ENCODE measurements around the gene ISLR.
"Not testable (repeated sequence)": the region's sequence is repeated elsewhere in the genome, so short reads cannot be mapped to it uniquely, and the experiment has no call there.

The ISLR gene

DNA sequence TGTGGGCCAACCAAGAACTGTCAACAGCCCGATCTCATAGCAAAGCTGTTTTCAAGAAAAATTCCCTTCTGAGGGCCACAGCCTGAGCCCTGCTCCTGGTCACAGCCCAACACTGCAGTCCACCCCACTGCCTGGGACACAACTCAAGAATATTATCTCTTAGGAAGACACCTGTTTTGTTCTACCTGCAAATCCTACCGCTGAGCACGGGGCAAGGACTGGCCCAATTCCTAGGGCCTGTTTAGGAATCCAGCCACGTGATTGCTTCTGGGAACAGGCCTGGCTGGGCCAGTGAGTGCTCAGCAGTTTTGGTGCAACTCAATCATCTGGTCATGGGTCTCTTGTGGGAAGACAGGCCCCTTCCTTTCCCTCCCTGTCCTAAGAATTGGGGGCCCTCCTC is 34.9 kb upstream of the ISLR start:
- DNase-seq: no peak

DNA sequence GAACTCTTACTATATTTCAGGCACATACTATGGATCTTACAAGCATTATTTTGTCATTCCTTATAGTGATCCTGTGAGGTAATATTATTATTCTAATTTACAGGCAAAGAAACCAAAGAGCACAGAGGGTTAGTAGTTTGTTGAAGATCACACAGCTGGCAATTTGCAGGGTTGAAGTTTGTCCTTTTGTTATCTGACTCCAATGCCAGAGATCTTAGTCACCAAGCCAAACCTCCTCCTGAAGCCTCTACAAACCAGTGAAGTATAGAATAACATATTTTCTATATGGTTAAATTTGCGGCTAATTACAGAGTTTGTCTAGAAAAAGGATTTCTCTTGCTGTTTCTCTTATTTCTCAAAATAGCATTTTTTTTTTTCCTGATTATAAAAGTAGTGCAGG is 31.9 kb upstream of the ISLR start:
- no peak for DNase-seq

DNA sequence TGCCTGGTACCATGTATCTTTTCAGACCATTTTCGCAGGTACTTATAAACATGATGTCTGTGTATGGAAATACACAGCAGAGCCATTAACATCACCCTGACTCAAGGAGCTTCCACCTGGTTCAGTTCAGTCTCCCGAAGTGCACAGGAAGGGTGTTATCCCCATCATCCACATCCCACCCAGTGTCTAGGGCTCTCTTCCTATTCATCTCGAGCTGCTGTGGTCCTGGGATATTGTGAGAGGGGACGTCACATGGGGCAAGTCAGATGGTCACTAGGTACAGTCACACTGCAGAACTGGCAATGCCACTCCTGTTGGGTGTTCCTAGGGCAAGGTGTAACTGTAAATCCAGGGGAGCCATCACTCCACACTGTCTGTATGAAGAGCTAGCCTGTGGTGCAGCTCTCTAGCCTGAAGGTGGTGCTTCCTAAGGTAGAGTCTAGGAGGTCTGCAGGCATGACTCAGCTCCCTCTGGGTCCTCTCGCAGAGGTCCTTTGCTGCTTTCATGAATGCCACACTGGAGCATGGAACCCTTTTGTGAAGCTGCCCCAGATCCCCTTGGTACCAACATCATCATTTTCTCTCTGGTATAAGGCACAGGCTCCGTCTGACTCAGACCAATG is 29.2 kb upstream of the ISLR start:
- DNase-seq: no peak

DNA sequence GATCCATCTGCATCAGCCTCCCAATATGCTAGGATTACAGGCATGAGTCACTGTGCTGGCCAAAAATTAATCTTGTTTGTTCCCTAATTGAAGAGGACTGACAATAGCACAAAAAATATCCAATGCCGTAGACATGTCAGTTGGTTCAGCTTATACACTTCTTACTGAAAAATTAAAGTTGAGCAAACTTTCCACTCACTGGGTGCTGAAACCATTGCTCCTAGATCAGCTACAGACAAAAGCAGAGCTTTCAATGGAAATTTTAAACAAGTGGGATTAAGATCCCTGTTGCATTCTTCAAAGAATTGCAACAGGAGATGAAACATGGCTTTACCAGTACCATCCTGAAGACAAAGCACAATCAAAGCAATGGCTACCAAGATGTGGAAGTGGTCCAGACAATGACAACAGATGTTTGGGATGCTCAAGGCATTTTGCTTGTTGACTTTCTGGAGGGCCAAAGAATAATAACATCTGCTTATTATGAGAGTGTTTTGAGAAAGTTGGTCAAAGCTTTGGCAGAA is 27.2 kb upstream of the ISLR start:
- no peak for DNase-seq

DNA sequence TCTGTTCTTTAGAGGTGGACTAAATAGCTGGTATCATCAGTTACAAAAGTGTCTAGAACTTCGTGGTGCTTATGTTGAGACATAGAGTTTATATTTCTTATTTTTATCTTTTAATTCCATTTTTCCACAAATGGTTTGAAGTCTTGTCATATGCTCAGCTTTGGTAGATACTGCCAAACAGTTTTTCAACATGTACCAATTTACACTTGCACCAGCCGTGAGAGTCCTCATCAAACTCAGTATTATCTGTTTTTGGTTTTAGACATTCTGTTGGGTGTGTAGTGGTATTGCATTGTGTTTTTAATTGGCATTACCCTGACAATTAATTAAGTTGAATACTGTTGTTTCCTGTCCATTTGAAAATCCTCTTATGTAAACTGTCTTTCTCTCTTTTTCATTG is 26.5 kb upstream of the ISLR start:
- no peak for DNase-seq

DNA sequence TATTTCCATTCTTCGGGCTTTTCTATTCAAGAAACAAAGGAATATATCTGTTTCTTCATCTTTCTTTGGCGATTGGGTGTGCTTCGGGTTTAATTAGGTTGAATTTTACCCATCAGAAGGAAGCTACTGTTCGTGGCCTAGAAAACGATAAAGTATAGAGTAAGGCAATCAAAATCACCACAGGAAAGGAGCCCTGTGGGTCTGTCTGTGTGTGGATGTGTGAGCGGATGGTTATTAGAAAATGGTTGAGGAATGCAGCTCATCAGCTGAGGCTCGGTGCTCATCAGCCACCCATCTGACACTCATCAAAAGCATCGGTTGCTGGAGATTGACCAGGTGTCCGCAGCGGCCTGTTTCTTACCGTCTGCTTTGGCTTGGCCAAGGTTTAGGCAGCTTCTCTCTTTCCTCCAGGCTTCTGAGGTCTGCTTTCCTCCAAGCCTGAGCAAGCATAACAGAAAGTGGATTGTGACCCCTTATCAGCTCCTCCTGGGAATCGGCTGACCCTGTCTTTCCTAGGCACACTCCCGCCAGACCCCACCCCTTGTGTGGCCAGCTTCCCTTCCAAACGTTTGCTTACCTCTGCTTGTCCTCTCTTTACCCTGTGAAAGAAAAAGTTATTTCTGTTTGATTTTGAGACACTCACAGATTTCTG is 17.6 kb upstream of the ISLR start:
- DNase-seq: no peak

DNA sequence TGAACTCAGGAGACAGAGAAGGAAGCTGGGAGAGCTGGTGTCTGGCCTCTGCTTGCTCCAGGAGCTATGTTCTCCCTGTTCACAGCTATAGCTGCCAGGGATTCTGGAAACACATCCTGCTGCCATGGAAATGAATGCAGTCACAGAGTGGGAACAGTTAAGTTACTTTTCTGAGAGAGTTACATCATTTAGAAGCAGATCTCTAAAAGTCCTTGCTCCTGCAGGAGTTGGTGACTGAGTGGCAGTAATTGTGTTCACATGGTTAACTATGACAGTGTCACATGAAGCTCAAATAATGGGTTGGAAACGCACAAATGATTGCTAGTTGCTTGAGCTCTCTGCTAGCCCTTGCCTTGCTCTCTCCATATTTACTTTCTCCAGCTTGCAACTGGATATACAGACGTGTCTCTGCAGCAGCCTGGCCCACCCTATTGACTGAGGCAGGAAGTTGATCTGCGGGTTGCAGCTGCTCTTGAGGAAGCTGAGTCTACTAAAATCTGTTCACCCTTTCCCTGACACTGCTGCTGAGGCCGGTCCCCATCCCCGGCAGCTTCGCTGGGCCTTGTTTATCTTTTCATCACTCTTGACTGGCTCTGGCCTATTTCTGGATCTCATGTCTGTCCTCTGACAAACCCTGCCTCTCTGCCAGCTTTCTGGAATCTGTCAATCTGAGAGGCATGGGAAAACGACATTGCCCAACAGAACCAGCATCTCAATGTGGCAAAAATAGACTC is 16.7 kb upstream of the ISLR start:
- DNase-seq: peak; percentile 57

DNA sequence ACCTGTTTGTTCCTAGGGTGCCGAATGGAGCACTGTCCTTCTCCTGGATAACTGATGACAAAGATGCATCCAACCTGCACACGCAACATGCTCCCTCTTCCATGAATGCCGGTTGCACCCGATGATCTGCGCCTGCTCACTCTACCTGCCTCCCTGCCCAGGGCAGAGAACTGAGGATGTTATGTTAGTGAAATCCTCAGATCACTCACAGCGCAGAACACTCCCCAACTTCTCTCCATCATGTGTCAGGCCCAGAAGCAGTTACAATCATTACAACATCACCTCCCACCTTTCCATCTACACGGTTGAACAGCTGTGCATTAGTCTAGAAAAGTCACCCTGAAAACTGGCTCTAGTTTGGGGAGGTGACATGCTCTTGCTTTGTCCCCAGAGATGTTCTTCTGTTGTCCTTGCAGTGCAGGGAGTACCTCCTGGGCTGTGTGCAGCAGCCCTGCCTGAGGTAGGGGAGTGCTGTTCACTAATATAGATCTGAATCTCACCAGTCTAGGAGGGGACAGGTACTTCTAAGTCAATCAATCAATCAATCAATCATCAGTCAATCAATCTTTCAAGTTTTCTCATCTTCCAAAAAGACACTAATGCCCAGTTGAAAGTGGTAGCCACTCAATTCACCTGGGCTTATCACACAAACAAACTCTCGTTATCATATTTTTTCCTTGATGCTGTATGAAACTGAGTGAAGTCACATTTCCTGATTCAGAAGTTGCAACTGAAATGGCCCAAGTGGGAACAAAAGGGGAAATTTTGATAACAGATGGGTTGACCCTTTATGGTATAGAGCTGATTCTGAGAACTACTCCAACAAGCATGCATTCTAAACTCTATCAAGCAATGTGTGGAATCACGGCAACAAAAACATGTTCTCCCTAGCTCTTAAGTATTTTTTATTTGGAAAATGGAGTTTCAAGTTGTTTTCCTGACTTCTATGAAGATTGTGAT is 15.4 kb upstream of the ISLR start:
- DNase-seq: no peak

DNA sequence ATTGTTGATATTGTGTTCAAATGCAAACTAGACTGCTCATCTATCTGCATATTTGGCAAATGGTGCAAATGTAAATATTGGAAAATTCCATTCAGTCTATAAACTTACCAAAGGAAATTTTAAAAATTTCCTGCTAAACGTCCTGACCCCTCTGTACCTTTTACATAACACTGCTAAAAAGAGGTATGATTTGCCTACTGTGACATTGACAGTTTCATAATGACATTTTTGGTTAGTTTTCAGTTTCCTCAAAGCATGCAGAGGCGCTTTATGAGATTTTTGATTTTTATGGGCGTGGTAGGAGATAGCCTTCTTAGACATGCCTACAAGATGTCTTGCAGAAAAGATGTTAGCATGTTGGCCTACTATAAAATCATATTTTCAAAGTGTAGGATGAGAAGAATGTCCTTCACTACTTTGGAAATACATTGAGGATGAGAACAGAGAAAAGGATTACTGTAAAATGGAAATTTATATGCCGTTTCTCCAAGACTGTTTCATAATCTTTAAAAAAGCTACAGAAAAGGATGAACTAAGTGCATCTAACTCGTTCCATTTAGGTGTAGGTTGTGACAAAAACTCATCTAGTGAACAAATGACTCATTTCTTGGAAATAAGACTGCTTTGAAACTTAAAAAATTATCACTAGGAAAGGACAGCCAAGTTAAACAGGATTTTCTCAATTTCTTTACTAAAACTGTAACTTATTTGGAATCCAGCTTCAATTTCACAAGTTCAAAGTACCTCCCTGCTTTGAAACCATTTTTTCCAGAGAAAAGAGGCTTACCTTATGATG is 14.5 kb upstream of the ISLR start:
- no peak for DNase-seq

DNA sequence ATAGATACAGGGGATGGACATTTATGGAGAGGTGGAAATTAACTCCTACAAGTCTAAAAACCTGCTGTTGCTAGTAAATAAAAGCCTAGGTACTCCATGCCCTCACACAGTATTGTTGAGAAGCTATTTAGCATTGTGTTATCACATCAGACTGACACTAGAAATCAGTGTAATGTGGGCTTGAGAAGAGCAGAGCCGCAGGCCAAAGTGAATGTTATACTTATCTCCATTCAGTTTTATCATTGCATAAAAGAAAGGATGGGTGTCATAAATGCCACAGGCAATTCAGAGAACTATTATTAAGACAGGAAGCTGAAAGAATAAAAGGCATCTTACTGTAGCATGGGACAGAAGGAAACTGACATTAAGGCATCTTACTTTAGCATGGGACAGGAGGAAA is 13.7 kb upstream of the ISLR start:
- DNase-seq: peak; percentile 4

DNA sequence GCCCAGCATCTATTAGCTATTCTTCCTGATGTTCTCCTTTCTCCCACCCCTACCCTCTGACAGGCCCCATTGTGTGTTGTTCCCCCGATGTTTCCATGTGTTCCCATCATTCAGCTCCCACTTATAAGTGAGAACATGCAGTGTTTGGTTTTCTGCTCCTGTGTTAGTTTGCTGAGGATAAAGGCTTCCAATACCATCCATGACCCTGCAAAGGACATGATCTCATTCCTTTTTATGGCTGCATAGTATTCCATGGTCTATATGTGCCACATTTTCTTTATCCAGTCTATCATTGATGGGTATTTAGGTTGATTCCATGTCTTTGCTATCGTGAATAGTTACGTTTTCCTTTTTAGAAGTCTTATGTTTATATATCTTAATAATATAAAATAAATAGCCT is 13.1 kb upstream of the ISLR start:
- not testable (repeated sequence) for DNase-seq

DNA sequence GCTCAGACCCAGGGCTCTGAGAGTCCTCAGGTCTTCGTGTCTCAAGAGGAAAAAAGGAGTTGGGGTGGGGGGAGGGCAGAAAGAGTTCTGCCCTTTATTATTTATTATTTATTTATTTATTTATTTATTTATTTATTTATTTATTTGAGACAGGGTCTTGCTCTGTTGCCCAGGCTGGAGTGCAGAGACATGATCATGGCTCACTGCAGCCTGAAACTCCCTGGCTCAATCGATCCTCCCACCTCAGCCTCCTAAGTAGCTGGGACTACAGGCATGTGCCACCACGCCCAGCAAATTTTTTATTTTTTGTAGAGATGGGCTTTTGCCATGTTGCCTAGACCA is 11.3 kb upstream of the ISLR start:
- DNase-seq: not testable (repeated sequence)

DNA sequence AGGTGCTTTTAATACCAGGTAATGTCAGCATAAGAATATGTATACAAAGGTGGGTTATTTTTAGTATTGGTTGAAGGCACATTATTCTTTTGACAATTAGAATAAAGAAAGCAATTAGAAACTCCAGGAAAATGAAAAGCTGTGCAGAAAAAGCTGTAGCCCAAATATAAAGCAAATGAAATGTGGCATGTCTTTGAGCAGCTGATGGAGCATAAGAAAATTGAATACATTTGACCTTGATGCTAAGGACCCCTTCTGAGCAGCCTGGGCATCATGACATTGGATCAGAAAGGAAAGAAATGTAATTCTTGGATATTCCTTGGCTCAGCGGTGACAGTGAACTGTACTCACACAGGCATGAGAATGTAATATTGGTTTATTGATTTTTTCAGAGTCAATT is 8.0 kb upstream of the ISLR start:
- no peak for DNase-seq

DNA sequence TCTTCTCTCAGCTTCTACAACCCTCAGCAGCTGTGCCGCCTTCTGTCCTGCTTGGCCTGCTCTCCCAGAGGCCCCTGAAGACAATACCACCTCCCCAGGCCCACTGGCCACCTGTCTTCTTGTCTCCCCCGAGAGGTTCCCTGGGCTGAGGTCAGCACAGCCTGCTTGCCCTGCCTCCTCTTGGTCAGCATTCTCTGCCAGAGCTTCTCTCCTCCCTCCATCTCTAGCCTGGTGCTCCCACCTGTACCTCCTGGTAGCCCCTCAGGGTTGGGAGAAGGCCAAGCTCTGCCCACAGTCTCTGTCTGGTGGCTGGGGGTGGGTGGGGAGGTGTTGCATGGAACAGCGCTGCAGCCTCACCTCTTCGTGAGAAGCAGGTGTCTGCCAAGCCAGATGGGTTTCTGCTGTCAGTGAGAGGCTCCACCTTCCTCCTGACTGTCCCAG is 5.6 kb upstream of the ISLR start:
- DNase-seq: peak; percentile 2

GRCh38 chr15:74168711-74169126 is 4.8 kb upstream of the ISLR start:
- DNase-seq: no peak

DNA sequence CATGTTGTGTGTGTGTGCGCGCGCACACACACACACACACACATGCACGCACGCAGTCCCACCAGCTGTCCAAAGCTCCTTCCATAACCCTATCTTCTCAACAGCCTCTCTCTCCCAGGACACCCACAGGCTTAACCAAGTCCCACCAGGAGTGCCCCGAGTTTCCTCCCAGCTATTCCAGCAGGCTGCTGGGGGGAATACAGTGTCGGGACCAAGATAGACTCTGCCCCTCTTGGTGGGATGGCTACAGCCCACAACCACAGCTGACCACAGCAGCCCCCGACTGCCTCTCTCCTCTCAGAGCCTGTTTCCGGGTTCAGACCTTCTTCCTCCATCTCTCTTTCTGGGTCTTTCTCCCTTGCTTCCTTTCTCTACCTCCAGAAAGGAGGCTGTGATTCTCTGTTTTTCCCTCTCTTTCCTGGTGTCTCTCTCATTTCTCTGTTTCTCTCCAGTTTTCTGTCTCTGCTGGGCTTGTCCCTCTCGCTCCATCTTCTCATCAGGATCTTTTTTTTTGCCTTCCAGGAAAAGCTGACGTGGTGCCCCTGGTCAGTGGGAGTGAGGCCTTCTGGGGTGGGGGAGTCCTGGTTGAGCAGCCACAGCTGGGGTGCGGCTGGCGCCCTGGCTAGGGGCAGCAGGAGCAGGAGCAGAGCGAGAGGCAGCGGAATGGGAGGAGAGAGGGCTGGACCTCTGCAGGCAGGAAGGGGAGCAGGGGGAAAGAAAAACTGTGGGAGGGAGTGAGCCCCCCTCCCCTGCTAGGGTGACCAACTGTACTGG is 3.3 kb upstream of the ISLR start:
- no peak for DNase-seq

GRCh38 chr15:74170875-74171578 is 2.5 kb upstream of the ISLR start:
- no peak for DNase-seq

GRCh38 chr15:74171965-74172541 is 1.5 kb upstream of the ISLR start:
- DNase-seq: no peak

DNA sequence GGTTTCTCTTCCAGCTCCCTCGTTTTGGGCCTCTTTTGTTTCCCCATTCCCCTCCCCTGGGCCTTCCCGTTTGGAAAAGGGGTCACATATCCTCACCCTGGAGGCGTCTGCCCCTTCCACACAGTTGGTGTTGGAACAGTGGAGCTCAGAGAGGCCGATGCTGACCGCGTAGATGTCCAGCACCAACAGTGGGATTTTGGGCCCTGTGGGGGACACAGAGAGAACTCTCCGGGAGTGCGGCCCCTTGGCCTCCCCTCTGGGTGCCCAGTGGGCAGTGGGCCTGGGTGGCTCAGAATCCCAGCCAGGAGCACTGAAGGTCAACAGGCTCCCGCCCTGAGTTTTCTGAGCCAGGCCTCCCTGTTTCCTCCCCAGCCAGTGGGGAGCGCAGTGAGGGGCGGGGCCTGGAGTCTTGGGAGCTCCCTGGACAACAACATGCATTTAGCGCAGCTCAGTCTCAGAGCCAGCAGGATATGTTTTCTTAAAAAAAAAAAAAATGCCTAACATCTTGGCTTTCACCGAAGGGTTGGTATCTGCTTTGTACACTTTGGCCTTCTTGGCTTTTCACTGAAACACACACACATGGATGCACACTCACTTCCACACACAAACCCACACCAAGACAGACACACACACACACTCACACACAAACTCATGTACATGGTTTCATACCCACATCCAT is 670 bp upstream of the ISLR start:
- no peak for DNase-seq
